ENCODE results near the gene HAS3. TPM values are rescaled to one million over a fixed set of nuclear protein-coding genes. Genes with fewer than 3 reads are reported as not detected.

HAS3 gene
- total RNA-seq, 1 experiment from 2014 or later: 92.5 TPM

DNA sequence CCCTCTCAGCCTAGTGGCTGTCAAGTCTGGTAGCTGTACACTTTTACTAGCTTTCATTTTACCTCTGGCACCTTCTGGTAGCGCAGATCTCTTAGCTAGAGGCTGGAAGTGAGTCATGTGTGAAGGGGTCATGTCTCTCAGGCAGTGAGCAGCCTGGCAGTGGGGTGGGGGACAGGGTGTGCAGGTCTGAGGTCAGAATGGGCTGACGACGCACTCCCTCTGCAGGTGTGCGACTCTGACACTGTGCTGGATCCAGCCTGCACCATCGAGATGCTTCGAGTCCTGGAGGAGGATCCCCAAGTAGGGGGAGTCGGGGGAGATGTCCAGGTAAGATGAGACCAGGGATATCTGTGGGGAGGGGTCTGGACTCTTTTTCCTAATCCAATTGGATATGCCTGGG, 7.8 kb downstream of the HAS3 start:
- no peak overlapping the region for H2AFZ ChIP-seq (ENCODE audit: low read length)
- ChIA-PET CTCF (no interaction called here), POLR2A (ENCODE audit: unreplicated experiment) (no interaction called here)
- H3K9me3 ChIP-seq (ENCODE audit: low read length): no peaks in the 10 kb centered on the region
- H3K9ac ChIP-seq (ENCODE audit: low read length): no peak overlapping the region
- H3K27me3 ChIP-seq (ENCODE audit: low read length): no peaks in the 10 kb centered on the region
- no TSS peak for BruUV-seq (replicated peaks)
- no peak for TF ChIP-seq EZH2phosphoT487 (IDR thresholded peaks at IDR 0.05; ENCODE audit: borderline replicate concordance, low read length)
- no peak for TF ChIP-seq EZH2 (IDR thresholded peaks at IDR 0.05; ENCODE audit: low read length, unreplicated experiment)
- TF ChIP-seq, protein P1, sequence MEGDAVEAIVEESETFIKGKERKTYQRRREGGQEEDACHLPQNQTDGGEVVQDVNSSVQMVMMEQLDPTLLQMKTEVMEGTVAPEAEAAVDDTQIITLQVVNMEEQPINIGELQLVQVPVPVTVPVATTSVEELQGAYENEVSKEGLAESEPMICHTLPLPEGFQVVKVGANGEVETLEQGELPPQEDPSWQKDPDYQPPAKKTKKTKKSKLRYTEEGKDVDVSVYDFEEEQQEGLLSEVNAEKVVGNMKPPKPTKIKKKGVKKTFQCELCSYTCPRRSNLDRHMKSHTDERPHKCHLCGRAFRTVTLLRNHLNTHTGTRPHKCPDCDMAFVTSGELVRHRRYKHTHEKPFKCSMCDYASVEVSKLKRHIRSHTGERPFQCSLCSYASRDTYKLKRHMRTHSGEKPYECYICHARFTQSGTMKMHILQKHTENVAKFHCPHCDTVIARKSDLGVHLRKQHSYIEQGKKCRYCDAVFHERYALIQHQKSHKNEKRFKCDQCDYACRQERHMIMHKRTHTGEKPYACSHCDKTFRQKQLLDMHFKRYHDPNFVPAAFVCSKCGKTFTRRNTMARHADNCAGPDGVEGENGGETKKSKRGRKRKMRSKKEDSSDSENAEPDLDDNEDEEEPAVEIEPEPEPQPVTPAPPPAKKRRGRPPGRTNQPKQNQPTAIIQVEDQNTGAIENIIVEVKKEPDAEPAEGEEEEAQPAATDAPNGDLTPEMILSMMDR (conservative IDR thresholded peaks at IDR 0.05; ENCODE audit: low read depth, low read length): no peak
- H3K36me3 ChIP-seq (ENCODE audit: low read depth, low read length): peaks cover 66% of the 10 kb centered on the region
- H3F3A ChIP-seq (ENCODE audit: low read length, unreplicated experiment): peaks cover 15% of the 10 kb centered on the region
- no peaks in the 10 kb centered on the region for H3K9me2 ChIP-seq (replicated peaks; ENCODE audit: low read length)
- peaks cover 33% of the 10 kb centered on the region for H3K79me2 ChIP-seq (ENCODE audit: low read length)
- peaks cover 31% of the 10 kb centered on the region for H3K4me1 ChIP-seq (ENCODE audit: insufficient read depth, low read length)
- no peak for DNase-seq
- H4K20me1 ChIP-seq (ENCODE audit: low read length): peaks cover 33% of the 10 kb centered on the region
- peak; percentile 0; the same call in 1 of the 2 replicates for ATAC-seq
- no peak overlapping the region for H3K4me3 ChIP-seq (ENCODE audit: low read length)
- H3K4me2 ChIP-seq (ENCODE audit: low read length): no peak overlapping the region
- H3K27ac ChIP-seq (ENCODE audit: low read length): no peak overlapping the region
- intact Hi-C loops (cut with micrococcal nuclease): no loop called here

- no peaks in the 10 kb centered on the region for H3K27me3 ChIP-seq (ENCODE audit: low read length)
- H2AFZ ChIP-seq (ENCODE audit: low read length): no peak overlapping the region
- BruUV-seq (replicated peaks): no TSS peak
- H3K9ac ChIP-seq (ENCODE audit: low read length): no peak overlapping the region
- peaks cover 19% of the 10 kb centered on the region for H3K4me1 ChIP-seq (ENCODE audit: insufficient read depth, low read length)
- no peaks in the 10 kb centered on the region for H3K9me2 ChIP-seq (replicated peaks; ENCODE audit: low read length)
- no peaks in the 10 kb centered on the region for H3K9me3 ChIP-seq (ENCODE audit: low read length)
- H3K4me3 ChIP-seq (ENCODE audit: low read length): no peak overlapping the region
- ChIA-PET CTCF (interaction anchor here (0.5 kb wide), 1 partner anchor 94 kb away, joined by 3 read pairs; no protein-coding TSS in a partner anchor), POLR2A (ENCODE audit: unreplicated experiment) (no interaction called here)
- no peak overlapping the region for H3K4me2 ChIP-seq (ENCODE audit: low read length)
- intact Hi-C loops (cut with micrococcal nuclease): no loop called here
- no peak for DNase-seq
- peaks cover 21% of the 10 kb centered on the region; the same call in 1 of the 2 replicates for H4K20me1 ChIP-seq (ENCODE audit: low read length)
- H3K79me2 ChIP-seq (ENCODE audit: low read length): peaks cover 20% of the 10 kb centered on the region
- peaks cover 10% of the 10 kb centered on the region for H3F3A ChIP-seq (ENCODE audit: low read length, unreplicated experiment)
- TF ChIP-seq, protein P1 (conservative IDR thresholded peaks at IDR 0.05; ENCODE audit: low read depth, low read length): no peak
- no peak for TF ChIP-seq EZH2phosphoT487 (IDR thresholded peaks at IDR 0.05; ENCODE audit: borderline replicate concordance, low read length)
- peaks cover 54% of the 10 kb centered on the region for H3K36me3 ChIP-seq (ENCODE audit: low read depth, low read length)
- H3K27ac ChIP-seq (ENCODE audit: low read length): no peak overlapping the region
- ATAC-seq: no peak
Measured at GRCh38 chr16:69114346-69114975, 9.0 kb downstream of the HAS3 start.

DNA sequence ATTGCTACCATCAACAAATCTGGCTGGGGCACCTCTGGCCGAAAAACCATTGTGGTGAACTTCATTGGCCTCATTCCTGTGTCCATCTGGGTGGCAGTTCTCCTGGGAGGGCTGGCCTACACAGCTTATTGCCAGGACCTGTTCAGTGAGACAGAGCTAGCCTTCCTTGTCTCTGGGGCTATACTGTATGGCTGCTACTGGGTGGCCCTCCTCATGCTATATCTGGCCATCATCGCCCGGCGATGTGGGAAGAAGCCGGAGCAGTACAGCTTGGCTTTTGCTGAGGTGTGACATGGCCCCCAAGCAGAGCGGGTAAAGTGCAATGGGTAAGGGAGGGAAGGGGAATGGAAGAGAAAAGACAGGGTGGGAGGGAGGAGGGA, 9.5 kb downstream of the HAS3 start:
- H3K27me3 ChIP-seq (ENCODE audit: low read length): no peaks in the 10 kb centered on the region
- ChIA-PET CTCF (no interaction called here), POLR2A (ENCODE audit: unreplicated experiment) (no interaction called here)
- H3K4me1 ChIP-seq (ENCODE audit: insufficient read depth, low read length): peaks cover 17% of the 10 kb centered on the region
- H3K79me2 ChIP-seq (ENCODE audit: low read length): peaks cover 15% of the 10 kb centered on the region; the same call in 1 of the 2 replicates
- no peak overlapping the region for H3K9ac ChIP-seq (ENCODE audit: low read length)
- peaks cover 49% of the 10 kb centered on the region for H3K36me3 ChIP-seq (ENCODE audit: low read depth, low read length)
- H2AFZ ChIP-seq (ENCODE audit: low read length): no peak overlapping the region
- no peak for TF ChIP-seq EZH2phosphoT487 (IDR thresholded peaks at IDR 0.05; ENCODE audit: borderline replicate concordance, low read length)
- TF ChIP-seq, protein P1 (conservative IDR thresholded peaks at IDR 0.05; ENCODE audit: low read depth, low read length): no peak
- no peak for TF ChIP-seq EZH2 (IDR thresholded peaks at IDR 0.05; ENCODE audit: low read length, unreplicated experiment)
- H3F3A ChIP-seq (ENCODE audit: low read length, unreplicated experiment): peaks cover 10% of the 10 kb centered on the region
- peaks cover 16% of the 10 kb centered on the region; the same call in 1 of the 2 replicates for H4K20me1 ChIP-seq (ENCODE audit: low read length)
- ATAC-seq (no peak), DNase-seq (no peak)
- H3K4me2 ChIP-seq (ENCODE audit: low read length): no peak overlapping the region
- no peak overlapping the region for H3K4me3 ChIP-seq (ENCODE audit: low read length)
- H3K27ac ChIP-seq (ENCODE audit: low read length): no peak overlapping the region
- intact Hi-C loops (cut with micrococcal nuclease): no loop called here
- no peaks in the 10 kb centered on the region for H3K9me3 ChIP-seq (ENCODE audit: low read length)
- no peaks in the 10 kb centered on the region for H3K9me2 ChIP-seq (replicated peaks; ENCODE audit: low read length)
- no TSS peak for BruUV-seq (replicated peaks)

Measured in PC-3 (cell line).